Amygdala (tissue), 56 donors: Measurements from ENCODE around the gene PINLYP.
"Not testable (repeated sequence)": the region's sequence is repeated elsewhere in the genome, so short reads cannot be mapped to it uniquely, and the experiment has no call there.

Experiments used
- DNase-seq, 56 donors: peaks; one replicate each; lab custom pipeline; 2025; lab: John Stamatoyannopoulos, UW

Gene PINLYP

DNA sequence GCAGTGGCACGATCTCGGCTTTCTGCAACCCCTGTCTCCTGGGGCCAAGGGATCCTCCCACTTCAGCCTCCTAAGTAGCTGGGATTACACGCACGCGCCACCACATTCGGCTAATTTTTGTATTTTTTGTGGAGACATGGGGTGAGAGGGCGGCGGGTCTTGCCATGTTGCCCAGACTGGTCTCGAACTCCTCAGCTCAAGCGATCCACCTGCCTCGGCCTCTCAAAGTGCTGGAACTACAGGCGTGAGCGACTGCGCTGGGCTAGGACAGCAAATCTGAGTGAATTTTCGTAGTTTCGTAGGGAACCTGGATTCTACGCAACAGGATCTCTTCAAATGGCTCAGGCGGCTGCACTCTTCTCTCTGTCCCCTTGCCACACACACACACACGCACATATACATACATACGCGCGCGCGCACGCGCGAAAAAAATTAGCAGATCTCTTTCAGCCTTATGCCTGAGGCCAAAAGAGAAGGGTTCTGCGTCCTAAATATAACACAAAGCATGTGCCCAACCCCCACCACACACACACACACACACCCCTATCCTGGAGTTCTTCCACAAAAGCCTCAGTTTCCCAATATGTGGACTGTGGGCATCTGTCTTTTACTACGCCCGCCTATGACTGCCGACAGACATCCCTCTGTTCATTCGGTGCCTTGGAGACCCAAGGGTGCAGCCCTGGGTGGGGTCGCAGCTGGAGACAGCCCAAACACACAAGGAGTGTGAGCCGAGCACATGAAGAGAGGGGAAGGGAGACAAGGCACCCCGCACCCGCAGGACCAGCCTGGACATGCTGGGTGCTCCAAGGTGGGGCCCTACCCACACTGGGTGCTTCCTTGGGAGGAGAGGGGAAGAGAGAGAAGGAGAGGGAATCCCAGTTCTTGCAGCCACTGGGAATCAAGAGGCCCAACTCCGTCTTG, 616 bp downstream of the PINLYP start:
- peak in 6 of 56 donors; percentile 21 to 61 (median 32) for DNase-seq

DNA sequence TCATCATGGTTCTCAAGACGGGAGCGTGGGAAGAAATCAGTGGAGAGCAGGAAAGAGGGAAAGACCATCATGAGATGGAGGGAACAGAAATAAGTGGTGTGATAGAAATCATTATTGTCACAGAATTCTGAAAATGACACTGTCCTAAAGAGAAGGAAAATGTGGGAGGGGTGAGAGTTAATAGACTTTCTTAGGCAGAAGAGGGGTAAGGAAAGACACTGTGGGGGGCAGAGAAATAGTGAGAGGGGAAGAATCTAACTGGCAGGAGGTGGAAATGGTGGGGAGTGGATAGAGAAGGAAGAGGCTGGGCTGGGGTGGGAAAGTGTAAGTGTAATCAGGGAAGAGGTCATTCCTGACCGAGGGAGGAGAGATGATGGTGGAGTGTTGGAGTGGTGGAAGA, 3.2 kb downstream of the PINLYP start:
- no peak for DNase-seq

DNA sequence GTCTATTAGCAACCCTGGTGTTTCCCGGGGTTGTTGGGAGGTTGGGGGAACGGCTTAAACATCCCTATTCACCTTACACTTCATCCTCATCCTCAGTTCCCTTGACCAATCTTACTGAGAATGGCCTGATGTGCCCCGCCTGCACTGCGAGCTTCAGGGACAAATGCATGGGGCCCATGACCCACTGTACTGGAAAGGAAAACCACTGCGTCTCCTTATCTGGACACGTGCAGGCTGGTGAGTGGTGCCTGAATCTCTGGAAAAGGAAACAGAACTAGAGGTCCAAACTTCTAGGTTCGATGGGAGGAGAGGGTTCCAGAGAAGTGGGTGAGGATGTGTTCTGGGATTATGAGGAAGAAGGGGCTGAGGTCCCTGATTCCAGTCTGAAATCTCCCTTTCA, 5.9 kb downstream of the PINLYP start:
- DNase-seq: no peak

DNA sequence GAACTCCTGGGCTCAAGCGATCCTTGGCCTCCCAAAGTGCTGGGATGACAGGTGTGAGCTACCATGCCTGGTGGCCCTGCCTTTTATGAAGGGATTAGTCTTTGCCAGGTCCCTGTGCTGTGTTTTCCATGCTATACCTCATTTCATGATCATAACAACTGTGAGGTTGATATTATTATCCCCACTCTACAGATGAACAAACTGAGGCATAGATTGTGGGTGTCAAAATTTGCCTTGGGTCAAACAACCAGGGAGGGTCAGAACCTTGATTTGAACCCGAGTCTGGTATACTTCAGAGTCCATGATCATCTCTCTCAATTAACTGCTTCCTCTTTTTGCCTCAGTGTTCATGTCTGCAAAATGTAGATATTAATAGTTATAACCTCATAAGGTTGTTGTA, 6.9 kb downstream of the PINLYP start:
- no peak for DNase-seq

DNA sequence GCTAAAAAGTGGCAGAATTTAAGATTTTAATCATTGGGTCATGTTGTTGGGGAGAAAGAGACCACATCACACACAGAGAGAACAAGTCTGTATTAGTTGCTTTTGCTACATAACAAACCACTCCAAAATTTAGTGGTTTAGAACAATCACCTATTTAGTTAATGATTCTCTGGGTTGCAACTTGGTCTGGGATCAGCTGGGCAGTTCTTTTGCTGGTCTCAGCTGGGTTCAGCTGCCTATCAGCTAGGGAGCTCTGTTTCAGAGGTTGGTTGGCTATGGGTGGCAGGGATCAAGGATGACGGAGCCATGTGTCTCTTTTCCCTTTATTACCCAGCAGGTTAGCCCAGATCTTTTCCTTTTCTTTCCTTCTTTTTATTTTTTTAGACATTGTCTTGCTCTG, 8.9 kb downstream of the PINLYP start:
- DNase-seq: no peak

DNA sequence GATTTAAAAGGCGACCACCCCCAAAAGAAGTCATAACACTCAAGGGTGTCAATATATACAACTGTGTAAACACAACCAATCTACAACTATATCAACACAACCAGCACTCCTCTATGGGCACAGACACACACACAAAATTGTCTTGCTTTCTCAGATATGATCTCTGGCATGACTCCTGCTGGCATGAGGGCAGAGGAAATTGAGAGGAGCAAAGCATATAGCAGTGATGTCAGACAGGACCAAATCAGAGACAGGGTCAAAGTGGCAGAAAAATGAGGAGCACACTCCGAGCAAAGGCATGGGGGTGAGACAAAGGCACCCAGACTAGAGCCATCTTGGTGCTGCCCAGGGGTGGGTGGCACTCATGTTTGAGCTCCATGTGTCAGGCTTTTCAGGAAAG, 10.7 kb downstream of the PINLYP start:
- no peak for DNase-seq

DNA sequence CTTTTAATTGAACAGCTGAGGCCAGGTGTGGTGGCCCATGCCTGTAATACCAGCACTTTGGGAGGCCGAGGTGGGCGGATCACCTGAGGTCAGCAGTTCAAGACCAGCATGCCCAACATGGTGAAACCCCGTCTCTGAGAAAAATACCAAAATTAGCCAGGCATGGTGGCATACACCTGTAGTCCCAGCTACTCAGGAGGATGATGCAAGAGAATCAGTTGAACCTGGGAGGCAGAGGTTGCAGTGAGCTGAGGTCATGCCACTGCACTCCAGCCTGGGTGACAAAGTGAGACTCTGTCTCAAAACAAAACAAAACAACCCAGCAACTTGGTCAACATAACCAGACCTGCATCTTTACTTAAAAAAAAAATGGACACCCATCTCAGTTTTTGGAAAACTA, 11.4 kb downstream of the PINLYP start:
- not testable (repeated sequence) for DNase-seq

DNA sequence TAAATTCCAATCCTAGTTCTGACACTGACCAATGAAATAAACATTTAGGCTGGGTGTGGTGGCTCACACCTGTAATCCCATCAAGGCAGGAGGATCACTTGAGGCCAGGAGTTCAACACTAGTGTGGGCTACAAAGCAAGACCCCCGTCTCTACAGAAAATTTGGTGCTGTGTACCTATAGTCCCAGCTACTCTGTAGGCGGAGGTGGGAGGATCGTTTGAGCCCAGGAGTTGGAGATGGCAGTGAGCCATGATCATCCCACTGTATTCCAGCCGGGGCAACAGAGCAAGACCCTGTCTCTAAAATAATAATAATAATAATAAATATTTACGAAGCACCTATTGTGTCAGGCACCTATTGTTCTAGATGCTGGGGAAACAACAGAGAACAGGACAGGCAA, 13.7 kb downstream of the PINLYP start:
- no peak for DNase-seq

DNA sequence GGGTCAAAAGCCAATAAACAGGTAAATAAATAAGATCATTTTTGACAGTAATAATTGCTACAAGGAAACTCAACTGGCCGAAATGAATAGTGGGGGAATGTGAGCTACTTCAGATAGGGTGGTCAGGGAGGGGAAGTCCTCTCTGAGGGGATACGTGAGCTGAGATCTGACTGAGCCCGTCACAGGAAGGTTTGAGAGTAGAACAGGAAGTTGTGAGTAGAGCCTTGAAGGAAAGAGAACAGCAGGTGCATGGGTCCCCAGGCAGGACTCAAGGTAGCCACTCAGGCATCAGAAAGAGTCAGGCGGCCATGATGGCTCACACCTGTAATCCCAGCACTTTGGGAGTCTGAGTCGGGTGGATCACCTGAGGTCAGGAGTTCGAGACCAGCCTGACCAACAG, 14.1 kb downstream of the PINLYP start:
- no peak for DNase-seq

DNA sequence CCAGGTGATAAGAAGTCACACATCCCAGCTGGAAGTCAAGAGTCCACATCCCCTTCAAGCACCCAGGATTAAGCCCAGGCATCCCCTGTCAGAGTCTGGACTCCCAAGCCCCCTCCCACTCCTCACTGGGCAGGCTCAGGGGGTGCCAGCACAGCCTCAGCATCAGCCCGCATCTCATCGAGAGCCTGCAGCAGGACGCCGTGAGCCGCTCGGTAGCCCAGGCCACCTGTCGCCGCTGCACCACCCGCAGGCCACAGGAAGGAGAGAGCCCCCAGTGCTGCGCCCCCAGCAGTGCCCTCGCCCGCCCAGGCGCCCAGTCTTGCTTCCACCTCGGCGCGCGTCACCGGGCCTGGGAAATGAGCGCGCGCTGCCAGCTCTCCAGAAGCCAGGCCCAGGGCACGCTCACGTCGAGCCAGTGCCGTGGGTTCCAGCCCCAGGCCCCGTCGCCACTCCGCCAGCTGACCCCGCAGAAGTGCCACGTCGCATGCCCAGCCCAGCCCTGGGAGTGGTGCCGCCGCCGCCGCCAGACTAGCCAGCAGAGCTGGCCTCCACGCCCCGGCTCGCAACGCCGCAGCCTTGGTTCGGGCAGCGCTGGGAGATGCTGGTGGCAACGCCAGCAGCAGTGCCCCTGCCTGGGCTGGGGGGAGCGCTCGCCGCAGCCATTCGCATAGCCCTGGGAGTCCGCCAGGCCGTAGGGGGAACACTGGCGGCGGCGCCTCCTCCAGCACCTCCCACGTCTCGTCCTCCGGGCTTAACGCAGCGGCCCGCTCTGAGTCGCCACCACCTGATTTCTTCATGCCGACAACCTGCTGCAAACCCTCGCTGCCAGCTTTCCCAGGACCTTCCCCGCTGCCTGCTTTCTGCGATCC, 16.5 kb downstream of the PINLYP start:
- DNase-seq: no peak

DNA sequence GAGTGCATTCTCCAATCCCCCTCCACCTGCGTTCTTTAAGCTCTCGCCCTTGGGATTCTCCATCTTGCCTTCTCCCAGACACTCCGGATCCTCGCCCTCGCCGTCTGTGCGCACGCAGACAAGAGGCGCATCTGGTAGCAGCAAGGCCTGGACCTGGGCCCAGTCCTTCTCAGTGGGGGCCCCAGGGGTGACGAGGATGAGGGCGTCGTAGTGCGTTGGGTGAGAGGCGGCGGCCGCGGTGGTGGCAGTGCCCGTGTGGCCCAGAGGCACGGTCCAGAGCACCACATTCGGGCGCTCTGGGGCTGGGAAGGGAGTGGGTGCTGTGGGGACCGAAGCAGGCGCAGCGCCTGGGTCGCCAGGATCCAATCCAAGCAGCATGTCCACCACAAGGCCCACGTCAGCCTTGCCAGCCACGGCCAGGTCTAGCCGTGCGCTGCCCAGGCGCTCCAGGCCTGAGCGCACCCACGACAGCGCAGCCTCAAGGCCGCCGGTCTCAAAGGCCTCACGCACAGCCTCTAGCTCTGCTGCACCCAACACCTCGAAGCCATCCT, 17.3 kb downstream of the PINLYP start:
- DNase-seq: no peak

DNA sequence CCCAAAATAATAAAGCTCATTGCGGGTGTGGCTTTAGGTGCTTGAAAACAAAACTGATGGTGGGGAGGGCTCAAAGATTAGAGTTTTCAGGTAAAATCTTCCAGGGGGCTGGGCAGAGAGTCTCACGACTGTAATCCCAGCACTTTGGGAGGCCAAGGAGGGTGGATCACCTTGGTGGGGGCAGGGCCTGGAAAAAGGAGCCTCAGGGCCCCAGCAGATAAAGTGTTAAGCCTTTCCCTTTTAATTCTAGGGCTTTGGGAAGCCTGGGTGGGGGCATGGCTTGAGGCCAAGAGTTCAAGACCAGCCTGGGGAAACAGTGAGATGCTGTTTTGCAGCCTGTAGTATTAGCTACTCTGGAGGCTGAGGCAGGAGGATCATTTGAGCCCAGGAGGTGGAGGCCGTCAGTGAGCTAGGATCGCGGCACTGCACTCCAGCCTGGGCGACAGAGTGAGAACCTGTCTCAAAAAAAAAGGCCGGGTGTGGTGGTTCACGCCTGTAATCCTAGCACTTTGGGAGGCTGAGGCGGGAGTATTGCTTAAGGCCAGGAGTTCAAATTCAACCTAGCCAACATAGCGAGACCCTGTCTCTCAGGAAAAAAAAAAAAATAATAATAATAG, 18.6 kb downstream of the PINLYP start:
- no peak for DNase-seq

DNA sequence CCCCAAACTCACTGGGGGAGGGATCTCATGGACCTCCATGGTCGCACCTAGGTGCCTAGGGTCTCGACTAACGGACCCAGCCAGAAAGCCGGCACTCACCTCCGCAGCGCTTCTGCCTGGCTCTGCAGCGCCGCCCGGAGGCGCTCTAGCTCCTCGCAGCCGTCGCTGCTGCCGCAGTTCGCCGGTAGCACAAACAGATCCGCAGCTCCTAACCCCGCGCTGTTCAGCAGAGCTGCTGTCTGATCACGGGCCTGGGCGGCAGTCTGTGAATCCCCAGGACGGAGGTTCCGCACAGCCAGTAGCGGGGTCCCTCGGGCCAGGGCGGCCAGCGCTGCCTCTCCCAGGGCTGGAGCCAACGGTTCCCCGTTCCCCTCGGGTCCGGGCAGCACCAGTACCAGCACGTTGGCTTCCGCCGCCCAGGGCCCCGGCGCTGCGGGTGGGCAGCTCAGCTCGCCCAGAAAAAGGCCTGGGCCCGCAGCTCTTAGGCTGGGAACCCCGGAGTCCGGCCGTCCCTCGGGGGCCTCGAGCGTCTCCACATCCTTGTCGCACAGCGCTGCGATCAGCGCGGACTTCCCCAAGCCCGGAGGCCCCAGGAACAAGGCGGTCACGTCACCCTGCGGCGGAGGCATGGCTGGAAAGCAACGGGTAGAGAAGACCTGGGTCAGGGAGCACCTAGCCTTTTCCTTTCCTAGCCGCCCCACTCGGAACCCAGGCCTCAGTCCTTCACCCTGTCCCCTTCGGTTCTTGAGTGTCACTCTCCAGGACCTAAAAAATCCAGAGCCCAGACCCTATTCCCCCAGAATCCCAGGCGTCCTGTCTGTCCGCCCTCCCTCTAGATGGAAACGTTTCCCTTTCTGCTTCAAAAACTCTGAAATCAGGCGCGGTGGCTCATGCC, 19.4 kb downstream of the PINLYP start:
- peak in 24 of 56 donors; percentile 5 to 50 (median 23) for DNase-seq

DNA sequence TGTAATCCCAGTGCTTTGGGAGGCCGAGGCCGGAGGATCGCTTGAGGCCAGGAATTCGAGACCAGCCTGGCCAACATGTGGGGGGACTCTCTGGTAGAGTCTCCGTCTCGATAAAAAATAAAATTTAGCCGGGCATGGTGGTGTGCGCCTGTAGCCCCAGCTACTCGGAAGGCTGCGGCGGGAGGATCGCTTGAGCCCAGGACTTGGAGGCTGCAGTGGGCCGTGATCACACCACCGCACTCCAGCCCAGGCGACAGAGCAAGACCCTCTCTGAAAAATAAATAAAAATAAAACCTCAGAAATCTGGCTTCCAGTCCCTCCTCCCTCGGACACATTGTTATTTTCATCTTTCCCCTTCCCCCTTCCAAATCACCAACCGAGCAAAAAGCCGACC, 20.0 kb downstream of the PINLYP start:
- DNase-seq: peak in 3 of 56 donors; percentile 30 to 54 (median 50)

DNA sequence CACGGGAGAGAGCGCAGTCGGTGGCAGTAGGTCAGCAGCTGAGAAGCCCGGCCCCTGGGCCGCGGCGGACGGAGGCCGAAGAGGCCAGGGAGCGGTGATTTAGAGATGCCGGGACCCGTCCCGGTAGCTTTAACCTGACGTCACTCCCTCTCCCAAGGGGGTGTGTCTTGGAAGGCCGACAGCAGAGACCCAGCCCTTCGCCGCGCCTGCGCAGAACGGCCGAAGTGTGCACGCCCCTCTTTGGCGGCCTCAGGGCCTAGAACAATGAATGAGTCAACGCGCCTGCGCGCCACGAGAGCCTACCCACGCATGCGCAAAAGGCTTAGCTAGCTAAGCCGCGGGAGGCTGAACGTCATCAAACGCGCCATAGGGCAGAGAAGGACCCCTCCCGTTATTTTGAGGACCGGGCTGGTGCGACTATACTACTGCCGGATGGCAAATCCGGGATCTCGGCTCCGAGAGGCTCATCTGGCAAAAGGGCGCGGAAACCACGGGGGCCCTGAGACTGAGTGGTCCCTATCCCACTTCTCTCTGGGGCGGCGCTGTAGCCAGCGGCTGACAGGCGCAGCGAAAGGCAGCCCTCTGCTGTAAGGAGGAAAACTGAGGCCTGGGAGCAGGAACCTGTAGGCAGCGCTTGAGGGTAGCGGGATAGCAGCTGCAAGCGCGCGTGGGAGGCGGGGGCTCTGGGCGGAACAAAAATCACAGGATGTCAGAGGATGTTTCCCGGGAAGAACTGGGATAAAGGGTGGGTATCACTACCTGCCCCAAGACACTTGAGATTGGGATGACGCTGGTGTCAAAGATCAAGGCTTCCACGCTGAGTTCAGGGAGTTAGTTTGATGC, 20.6 kb downstream of the PINLYP start, which contains the start of the genes IRGQ and ZNF576:
Gene IRGQ, minus strand, starts transcription at position 136 of the 843 bp plus-strand sequence. CDS start 796 bp downstream, outside the sequence.
Gene ZNF576, plus strand, starts transcription at position 597 of the 843 bp plus-strand sequence. CDS start 514 bp downstream, outside the sequence.
- DNase-seq: peak; percentile 95 to 100 (median 99)

DNA sequence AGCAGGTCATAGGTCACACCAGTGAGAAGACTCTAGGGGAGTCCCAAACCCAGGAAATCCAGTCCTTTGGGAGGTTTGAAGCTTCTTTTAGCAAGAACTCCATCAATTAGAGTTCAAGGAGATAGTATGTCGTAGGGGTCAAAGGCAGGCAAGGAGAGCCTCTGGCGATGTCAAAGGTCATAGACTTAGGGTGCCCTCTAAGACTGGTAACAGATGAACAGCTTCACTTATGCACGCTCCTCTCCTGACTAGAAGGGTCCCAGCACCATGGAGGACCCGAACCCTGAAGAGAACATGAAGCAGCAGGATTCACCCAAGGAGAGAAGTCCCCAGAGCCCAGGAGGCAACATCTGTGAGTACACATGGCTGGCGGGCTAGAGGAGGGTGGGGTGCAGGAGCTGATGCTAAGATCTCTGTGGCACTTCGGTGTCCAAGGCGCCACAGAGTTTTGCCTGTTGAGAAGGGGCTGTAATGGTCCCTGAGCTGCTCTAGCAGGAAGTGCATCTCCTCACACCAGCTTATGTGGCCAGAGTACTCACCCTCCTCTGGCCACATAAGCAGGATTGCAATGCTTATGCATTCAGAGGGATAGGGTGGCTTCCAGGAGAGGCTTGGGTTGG, 21.4 kb downstream of the PINLYP start:
- DNase-seq: no peak

DNA sequence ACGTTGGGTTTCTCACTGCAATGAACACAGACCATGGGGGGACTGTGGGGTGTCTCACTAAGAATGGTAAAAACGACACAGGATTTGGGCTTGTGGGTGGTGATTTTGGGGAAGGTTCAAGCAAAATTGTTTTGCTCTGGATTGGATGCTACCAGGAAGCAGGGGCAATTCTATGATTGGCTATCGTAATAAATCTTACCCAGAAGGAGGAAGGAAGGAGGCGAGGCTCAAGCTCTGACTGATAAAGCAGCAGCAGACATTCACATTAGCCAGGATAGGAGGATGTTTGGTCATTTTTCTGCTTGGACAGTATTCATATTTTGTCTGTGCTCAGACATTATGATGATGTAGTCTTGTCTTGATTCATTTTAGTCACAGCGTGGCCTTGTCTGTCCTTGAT, 22.3 kb downstream of the PINLYP start:
- DNase-seq: no peak
